Lung (tissue), 16 donors: Measurements from ENCODE around the gene SLC44A4. TPM values are rescaled to one million over a fixed set of nuclear protein-coding genes. Genes with fewer than 3 reads are reported as not detected.

ENCODE experiments used
- ATAC-seq: fragments of 200-7000 bp; cut with Tn5 transposase; one replicate; pipeline ENCODE4 v1.9.1; 2020; ENCODE audit warnings: moderate number of reproducible peaks; ENCODE audit not compliant: insufficient read depth, low FRiP score
- DNase-seq, 3 donors: peaks; one replicate each; pipeline ENCODE4 v3.0.0-alpha.2; 2013 to 2017
- H3K27ac ChIP-seq, 2 donors: one replicate each; pipeline ENCODE4 v1.5.1; 2013; ENCODE audit warnings: mild to moderate bottlenecking in 2 of 2, moderate library complexity in 2 of 2, control low read depth in 1 of 2, inconsistent platforms in 1 of 2, low read depth in 1 of 2, low read length in 1 of 2
- H3K27me3 ChIP-seq, 3 donors: one replicate each; pipeline ENCODE4 v1.5.1; 2013; ENCODE audit warnings: low read length in 2 of 3; ENCODE audit not compliant: control insufficient read depth in 3 of 3, insufficient read depth in 3 of 3
- H3K36me3 ChIP-seq, 4 donors: one replicate each; pipeline ENCODE4 v1.5.1; 2013; ENCODE audit warnings: low read length in 4 of 4, mild to moderate bottlenecking in 1 of 4, moderate library complexity in 1 of 4; ENCODE audit not compliant: control insufficient read depth in 4 of 4, insufficient read depth in 4 of 4
- H3K4me1 ChIP-seq, 5 donors: one replicate each; pipeline ENCODE4 v1.5.1; 2013; ENCODE audit warnings: low read length in 5 of 5, mild to moderate bottlenecking in 2 of 5, moderate library complexity in 1 of 5; ENCODE audit not compliant: control insufficient read depth in 5 of 5, insufficient read depth in 5 of 5
- H3K4me3 ChIP-seq: one replicate; pipeline ENCODE4 v1.5.1; 2013; ENCODE audit warnings: mild to moderate bottlenecking, control low read depth, moderate library complexity
- H3K9ac ChIP-seq, 2 donors: one replicate each; pipeline ENCODE4 v1.5.1; 2013; ENCODE audit warnings: low read length in 2 of 2, control low read depth in 1 of 2; ENCODE audit not compliant: insufficient read depth in 1 of 2
- H3K9me3 ChIP-seq, 4 donors: one replicate each; pipeline ENCODE4 v1.5.1; 2013; ENCODE audit warnings: low read length in 3 of 4, mild to moderate bottlenecking in 1 of 4, moderate library complexity in 1 of 4; ENCODE audit not compliant: control insufficient read depth in 4 of 4, insufficient read depth in 3 of 4
- WGBS, 2 donors: extraction: QIAGEN DNeasy Blood & Tissue Kit; methylation state at CpG; one replicate each; pipeline ENCODE4 v1.1.7; 2013; 5-methylcytosine and 5-hydroxymethylcytosine counted together
- long read RNA-seq, 5 donors: transcript quantifications; one replicate each; lab custom pipeline, GENCODE V29; 2026
- polyA plus RNA-seq, 2 donors: library from polyadenylated mRNA; stranded (reverse); fragments of 200-250 nt; gene quantifications; one replicate each; pipeline ENCODE4 v1.2.1, GENCODE V29; 2013
- total RNA-seq, 2 donors: library from RNA; depleted of rRNA in 1 of 2; stranded (reverse); fragments of >200 nt in 1 of 2; gene quantifications; one replicate each; pipeline ENCODE4 v1.2.1, GENCODE V29; 2014 to 2021
- TF ChIP-seq, protein P1 (sequence below): IDR thresholded peaks from 2 replicates; pipeline ENCODE4 v1.5.1; 2012; ENCODE audit warnings: mild to moderate bottlenecking; ENCODE audit errors: control extremely low read depth, extremely low read depth
- donor health status: control.
- donor health status: control.
- donor health status: Bipolar disorder and iron deficiency.
- donor health status: healthy.
- donor health status: DM: yes; HTN: yes; CAD: no.

The SLC44A4 gene
- total RNA-seq = 100 to 1,000 TPM in 1 of 2 donors, 10 to 100 TPM in 1; 66.4 to 121 TPM
- polyA plus RNA-seq = 10 to 100 TPM; 22.2 to 33.0 TPM
- long read RNA-seq, donor 1, partial matches to known transcripts = 0 of 1 reads
- long read RNA-seq, donor 1, other reads (novel, unspliced or antisense) = 0 of 1 reads
- long read RNA-seq, donor 2 = 0 reads
- long read RNA-seq, donor 3, partial matches to known transcripts = 0 of 1 reads
- long read RNA-seq, donor 3, other reads (novel, unspliced or antisense) = 0 of 1 reads
- long read RNA-seq, donor 4 = 0 reads
- long read RNA-seq, donor 5 = 0 reads

DNA sequence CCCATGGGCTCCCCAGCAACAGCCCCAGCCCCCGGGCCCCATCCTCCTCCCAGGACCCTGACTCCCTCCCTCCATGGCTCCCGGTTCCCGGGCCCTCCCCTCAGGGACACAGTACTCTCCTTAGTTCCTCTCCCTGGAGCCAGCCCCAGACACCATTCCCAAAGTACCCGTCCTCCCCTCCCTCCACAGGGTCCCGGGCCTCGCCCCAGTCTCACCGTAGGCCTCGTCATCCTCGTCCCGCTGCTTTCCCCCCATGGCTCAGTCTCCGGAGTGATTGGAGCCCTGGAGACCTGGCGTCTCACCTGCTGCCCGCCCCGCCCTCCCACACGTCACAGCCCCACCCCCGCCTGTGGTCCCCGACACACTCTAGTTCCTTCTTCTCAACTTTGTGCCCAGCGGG is at the start of gene SLC44A4:
SLC44A4 (minus strand) TSS at position 272 of the 400 bp plus-strand sequence; CDS start at position 255, 17 bp downstream.
- TF ChIP-seq, protein P1, sequence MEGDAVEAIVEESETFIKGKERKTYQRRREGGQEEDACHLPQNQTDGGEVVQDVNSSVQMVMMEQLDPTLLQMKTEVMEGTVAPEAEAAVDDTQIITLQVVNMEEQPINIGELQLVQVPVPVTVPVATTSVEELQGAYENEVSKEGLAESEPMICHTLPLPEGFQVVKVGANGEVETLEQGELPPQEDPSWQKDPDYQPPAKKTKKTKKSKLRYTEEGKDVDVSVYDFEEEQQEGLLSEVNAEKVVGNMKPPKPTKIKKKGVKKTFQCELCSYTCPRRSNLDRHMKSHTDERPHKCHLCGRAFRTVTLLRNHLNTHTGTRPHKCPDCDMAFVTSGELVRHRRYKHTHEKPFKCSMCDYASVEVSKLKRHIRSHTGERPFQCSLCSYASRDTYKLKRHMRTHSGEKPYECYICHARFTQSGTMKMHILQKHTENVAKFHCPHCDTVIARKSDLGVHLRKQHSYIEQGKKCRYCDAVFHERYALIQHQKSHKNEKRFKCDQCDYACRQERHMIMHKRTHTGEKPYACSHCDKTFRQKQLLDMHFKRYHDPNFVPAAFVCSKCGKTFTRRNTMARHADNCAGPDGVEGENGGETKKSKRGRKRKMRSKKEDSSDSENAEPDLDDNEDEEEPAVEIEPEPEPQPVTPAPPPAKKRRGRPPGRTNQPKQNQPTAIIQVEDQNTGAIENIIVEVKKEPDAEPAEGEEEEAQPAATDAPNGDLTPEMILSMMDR = no peak
- H3K4me3 ChIP-seq = no peak within 1 kb of the TSS
- peaks cover 2 to 38% (median 18%) of the 10 kb centered on the region in 4 donors for H3K36me3 ChIP-seq
- H3K27ac ChIP-seq = peak within 1 kb of the TSS in 1 of 2 donors; percentile 35
- peaks cover 0 to 6% (median 0%) of the 10 kb centered on the region in 5 donors for H3K4me1 ChIP-seq
- H3K27me3 ChIP-seq = no peaks in the 10 kb centered on the region
- ATAC-seq = peak; percentile 50
- peak in 2 of 3 donors; percentile 36 to 45 for DNase-seq
- H3K9me3 ChIP-seq = no peaks in the 10 kb centered on the region
- no peak within 1 kb of the TSS for H3K9ac ChIP-seq
- WGBS, 2 donors = 56 to 60% methylated on average over 18 of the region's 18 CpGs

DNA sequence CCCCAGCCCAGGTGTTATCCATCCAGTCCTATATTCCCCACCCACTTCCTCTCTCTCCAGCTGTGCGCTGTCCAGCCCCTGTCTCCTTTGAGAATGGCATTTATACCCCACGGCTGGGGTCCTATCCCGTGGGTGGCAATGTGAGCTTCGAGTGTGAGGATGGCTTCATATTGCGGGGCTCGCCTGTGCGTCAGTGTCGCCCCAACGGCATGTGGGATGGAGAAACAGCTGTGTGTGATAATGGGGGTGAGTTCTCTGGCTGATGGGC is 49.8 kb upstream of the SLC44A4 start:
- no peaks in the 10 kb centered on the region for H3K9me3 ChIP-seq
- TF ChIP-seq, protein P1 = no peak
- no peak overlapping the region for H3K4me3 ChIP-seq
- H3K27ac ChIP-seq = no peak overlapping the region
- H3K9ac ChIP-seq = no peak overlapping the region
- no peak for DNase-seq
- whole genome bisulfite sequencing, 2 donors = 82 to 85% methylated on average over 9 of the region's 9 CpGs
- H3K27me3 ChIP-seq = no peaks in the 10 kb centered on the region
- ATAC-seq = no peak
- no peaks in the 10 kb centered on the region for H3K4me1 ChIP-seq
- H3K36me3 ChIP-seq = no peaks in the 10 kb centered on the region

DNA sequence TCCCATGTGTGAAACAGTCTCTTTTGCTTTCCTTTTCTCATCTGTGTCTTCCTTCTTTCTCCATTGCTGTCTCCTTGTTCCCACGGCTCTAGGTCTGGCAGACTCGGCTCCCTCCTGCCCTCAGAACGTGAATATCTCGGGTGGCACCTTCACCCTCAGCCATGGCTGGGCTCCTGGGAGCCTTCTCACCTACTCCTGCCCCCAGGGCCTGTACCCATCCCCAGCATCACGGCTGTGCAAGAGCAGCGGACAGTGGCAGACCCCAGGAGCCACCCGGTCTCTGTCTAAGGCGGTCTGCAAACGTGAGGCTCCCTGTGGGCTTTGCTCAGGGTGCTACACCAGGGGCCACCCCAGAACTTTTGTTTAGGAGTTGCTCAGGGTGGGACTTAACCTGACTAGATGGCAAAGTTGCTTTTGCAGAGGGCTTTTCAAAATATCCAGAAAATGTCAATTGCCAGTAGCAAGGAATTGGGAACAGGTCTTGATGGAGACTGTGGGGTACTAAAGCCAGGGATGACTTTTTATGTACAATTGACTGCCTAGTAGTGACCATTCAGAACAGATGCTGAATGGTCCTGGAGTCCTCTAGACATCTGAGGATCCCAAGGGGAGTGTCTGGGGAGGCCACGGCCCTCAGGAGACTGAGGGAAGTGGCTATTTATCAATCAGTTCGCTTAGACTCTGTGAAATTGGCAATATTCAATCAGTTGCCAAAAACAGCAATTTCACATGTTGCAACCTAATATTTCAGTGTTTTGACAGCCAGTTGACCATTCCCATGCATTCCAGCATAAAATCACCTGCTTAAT is 49.3 kb upstream of the SLC44A4 start:
- H3K9ac ChIP-seq = no peak overlapping the region
- peak overlapping the region; percentile 29 for H3K4me3 ChIP-seq
- H3K36me3 ChIP-seq = no peaks in the 10 kb centered on the region
- no peaks in the 10 kb centered on the region for H3K9me3 ChIP-seq
- H3K27me3 ChIP-seq = no peaks in the 10 kb centered on the region
- DNase-seq (no peak), ATAC-seq (no peak)
- 70 to 87% methylated on average over 11 of the region's 11 CpGs for WGBS, 2 donors
- TF ChIP-seq, protein P1 = no peak
- H3K4me1 ChIP-seq = no peaks in the 10 kb centered on the region
- H3K27ac ChIP-seq = peak overlapping the region in 1 of 2 donors; percentile 81
